ENCODE results near the gene NCLN.

GRCh38 chr19:3192228-3192635 is 6.5 kb downstream of the NCLN start:
- no peak for TF ChIP-seq POLR2A (IDR thresholded peaks at IDR 0.05)
- no peak for TF ChIP-seq CTCF (IDR thresholded peaks at IDR 0.05)
